ENCODE data around the gene PELO.

GRCh38 chr5:52830650-52831049 is 42.9 kb downstream of the PELO start:
- TF ChIP-seq POLR2AphosphoS5 (IDR thresholded peaks at IDR 0.05; ENCODE audit: low read depth, low read length) = no peak
- no peak for TF ChIP-seq CTCF (IDR thresholded peaks at IDR 0.05)
- no peak for TF ChIP-seq SIN3A (IDR thresholded peaks at IDR 0.05; ENCODE audit: borderline replicate concordance, insufficient read depth, low read depth, low read length)
- no peak for TF ChIP-seq TCF7L2 (IDR thresholded peaks at IDR 0.05; ENCODE audit: low read depth, low read length)
- TF ChIP-seq REST (IDR thresholded peaks at IDR 0.05; ENCODE audit: insufficient read depth in 1 of 2, low read depth in 2 of 2, low read length in 1 of 2) = no peak
